GM12873 (cell line): Measurements from ENCODE around the gene PTPRK.

ENCODE experiments used
- CTCF ChIP-seq: IDR thresholded peaks from 2 replicates; pipeline ENCODE4 v1.5.1; 2012; ENCODE audit warnings: low read depth, mild to moderate bottlenecking, moderate library complexity, low read length, control low read depth; ENCODE audit not compliant: insufficient read depth; ENCODE audit errors: missing control alignments

Gene PTPRK

DNA sequence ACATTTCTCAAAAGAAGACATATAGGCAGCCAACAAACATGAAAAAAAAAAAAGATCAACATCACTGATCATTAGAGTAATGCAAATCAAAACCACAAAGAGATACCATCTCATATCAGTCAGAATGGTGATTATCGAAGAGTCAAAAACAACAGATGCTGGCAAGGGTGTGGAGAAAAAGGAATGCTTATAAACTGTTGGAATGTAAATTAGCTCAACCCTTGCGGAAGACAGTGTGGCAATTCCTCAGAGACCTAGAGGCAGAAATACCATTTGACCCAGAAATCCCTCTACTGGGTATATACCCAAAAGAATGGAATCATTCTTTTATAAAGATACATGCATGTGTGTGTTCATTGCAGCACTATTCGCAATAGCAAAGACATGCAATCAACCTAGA is 315.8 kb downstream of the PTPRK start:
- TF ChIP-seq CTCF, result no peak

DNA sequence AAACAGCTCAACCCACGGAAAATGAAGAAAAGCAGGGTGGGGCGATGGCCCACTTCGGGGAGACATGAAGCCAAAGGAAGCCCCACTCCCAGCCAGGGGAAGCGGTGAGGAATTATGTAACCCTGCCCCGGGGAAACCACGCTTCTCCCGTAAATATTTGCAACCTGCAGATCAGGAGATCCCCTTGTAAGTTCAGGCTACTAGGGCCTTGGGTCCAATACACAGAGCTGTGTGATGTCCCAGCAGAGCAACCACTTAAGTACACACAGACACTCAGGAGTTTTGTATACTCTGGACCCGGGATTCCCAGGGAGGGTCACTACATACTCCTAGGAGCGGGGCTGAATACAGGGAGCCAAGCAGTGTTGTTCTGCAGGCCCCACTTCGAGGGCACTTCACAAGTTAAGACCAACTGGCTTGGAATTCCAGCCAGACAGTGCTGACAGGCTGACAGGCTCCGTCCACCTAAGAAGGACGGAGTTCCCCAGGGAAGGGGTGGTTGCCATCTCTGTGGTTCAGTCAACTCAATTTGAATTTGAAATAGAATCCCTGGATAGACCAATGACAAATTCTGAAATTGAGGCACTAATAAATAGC is 318.1 kb downstream of the PTPRK start:
- no peak for TF ChIP-seq CTCF

GRCh38 chr6:128200789-128201188 is 319.6 kb downstream of the PTPRK start:
- TF ChIP-seq CTCF, result no peak

- TF ChIP-seq CTCF, result no peak
Measured at GRCh38 chr6:128199461-128199860, 320.9 kb downstream of the PTPRK start.

DNA sequence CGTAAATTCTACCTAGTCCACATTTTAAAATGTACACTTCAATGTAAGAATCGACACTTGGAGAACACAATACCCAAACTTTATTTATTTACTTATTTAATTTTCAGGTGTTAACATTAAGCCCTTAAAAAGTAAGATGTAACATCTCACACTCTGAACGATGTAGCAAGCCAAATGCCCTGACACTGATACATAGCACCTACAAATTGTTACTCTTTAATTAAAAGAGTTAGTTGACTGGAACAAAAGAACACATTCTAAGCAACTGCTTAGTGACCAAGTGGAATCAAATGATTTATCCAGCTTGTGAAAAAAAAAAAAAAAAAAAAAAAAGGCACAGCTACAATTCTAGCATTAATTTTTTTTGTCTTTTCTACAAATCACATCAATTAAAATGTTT is 327.4 kb downstream of the PTPRK start:
- no peak for TF ChIP-seq CTCF

DNA sequence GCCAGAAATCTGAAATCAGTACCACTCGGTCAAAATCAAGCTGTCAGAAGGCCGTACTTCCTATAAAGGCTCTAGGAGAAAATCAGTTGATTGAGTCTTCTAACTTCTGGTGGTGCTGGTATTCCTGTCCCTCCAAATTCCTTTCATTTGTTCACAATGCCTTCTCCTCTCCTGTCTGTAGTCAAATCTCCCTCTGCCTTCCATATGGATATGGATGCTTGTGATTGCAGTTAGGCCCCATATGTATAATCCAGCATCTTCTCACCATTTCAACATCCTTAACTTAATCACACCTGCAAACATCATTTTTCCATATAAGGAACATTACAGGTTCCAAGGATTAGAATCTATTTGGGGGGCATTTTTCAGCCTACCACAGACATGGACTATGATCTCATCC is 331.7 kb downstream of the PTPRK start:
- TF ChIP-seq CTCF, result no peak

DNA sequence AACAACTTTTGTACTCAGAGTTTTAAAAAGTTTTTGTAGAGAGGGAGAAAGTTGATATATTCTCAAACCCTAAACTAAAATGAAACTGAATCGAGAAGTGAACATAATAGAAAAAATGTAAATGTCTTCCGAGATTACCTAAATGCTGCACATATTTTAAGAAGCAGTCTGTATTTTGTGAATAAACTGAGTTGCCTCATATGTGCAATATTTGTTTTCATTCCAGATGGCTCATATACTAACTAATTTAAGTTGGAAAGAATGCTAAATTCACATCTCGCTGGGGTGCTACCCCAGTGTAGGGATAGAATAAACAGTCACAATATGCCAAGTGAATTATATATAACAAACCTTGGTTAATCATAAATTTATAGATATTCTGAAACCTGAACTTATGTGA is 333.7 kb downstream of the PTPRK start:
- TF ChIP-seq CTCF, result no peak
